Sciatic nerve (tissue), 2 donors: ENCODE results near the gene LRRC8D. TPM values are rescaled to one million over a fixed set of nuclear protein-coding genes. Genes with fewer than 3 reads are reported as not detected.

Experiments
- ATAC-seq: fragments of 200-7000 bp; cut with Tn5 transposase; one replicate; pipeline ENCODE4 v1.9.1; 2020; ENCODE audit warnings: mild to moderate bottlenecking, moderate library complexity
- DNase-seq: peaks from one replicate; pipeline ENCODE4 v3.0.0-alpha.2; 2020; ENCODE audit warnings: low spot score
- intact Hi-C: fragments of 100-400 bp; cut with DNase I; formaldehyde crosslinking; loops from one replicate; pipeline ENCODE4 v1.14.2; 2022
- total RNA-seq: library from RNA; stranded (reverse); fragmentation: NEBNext Ultra II Directional; extraction: Animal tissue kit (Norgen Biotek cat#: 25700); gene quantifications from one replicate; pipeline ENCODE4 v1.2.1, GENCODE V29; 2021
- donor health status: DM: no; HTN: no; CAD: no.
- donor health status: DM: no; HTN: no; CAD: no.

The LRRC8D gene
- total RNA-seq, 1 donor from 2014 or later = 24.2 TPM

DNA sequence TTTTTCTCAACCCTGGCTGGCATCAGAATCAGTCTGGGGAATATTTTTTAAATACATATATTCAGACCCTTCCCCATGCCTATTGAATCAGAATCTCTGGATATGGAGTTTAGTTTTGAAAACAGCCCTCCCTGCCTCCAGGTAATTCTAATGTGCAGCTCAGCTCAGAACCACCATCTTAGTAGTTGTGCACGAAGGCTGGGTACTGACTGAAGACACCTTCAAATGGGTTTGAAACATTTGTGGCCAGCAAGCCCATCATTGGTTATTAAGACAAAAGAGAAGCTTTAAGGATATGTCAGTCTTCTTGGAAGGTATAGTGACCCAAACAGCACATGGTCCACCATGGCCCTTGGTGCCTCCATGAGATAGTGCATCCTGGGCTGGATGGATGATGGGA, 7.1 kb downstream of the LRRC8D start:
- no peak for DNase-seq
- no peak for ATAC-seq
- intact Hi-C loops = no loop called here

DNA sequence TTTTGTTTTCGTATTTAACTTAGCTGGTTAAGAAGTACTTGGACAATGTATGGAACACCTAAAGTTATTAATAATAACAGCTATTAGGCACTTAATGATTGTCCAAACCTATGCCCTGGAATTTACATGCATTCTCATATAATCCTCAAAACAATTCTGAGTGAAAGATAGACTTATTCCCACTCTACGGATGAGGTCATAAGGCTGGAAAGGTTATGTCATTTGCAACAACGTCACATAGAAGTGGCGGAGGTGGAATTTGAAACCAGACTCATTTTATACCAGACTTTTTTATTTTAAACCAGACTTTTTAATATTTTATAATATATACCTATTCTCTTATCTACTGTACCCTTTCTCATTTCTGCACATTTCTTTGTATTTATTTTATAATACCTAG, 8.4 kb downstream of the LRRC8D start:
- DNase-seq (no peak), ATAC-seq (no peak)
- intact Hi-C loops = no loop called here

DNA sequence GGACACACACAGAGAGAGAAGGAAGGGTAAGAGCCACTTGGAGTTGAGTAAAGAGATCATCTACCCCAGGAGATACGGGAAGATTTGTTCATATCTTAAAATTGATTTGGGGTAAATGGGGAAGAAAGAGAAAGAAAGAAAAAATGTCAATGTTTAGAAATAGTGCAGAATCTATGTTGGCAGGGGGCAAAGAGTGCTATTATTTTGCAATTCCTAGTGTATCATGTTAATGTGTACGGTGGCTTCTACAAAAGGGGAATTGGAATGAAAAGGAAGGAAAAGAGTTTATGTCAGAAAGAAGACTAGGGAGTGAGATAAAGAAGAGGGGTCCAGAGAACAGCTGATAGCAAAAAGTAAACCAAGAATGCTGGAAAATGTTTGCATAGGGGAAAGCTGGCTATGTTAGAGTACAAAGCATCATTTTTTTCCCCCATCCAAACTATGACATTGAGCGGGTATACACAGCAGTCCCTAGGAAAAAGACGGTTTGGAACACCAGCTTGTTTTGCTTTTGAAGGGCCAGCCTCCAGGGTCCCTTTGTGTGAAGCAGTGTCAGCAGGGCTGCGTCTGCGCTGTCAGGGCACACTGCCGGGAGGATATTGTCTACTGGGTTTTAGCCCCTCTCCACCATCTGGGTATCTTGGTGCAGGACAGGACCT, 10.8 kb downstream of the LRRC8D start:
- intact Hi-C loops = no loop called here
- ATAC-seq (peak; percentile 7), DNase-seq (no peak)

DNA sequence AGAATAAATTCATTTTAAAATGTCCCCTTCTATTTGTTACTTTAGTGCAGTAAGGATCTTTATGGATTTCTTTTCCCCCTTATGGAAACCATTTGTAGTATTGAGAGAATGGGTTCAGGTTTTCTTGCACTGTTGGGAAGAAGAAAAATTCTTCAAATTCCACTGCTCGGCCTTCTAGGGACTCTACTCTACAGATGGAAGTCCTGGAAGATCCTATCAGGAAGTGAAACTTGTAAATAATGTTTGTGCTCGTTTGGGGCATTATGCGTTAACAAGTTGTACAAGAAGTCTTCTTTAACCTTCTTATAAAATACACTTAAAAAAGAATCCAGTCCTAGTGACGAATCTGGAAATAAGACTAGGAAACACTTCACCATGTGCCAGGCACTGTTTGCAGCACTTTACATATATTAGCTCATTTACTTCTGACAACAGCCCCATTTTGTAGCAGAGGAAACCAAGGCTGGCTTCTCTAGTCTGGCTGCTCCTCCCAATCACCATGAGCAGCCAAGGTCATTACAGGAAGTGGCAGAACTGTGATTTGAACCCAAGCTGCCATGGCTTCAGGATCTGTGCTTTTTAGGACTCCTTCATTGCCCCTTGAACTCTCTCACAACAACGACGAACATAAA, 11.8 kb downstream of the LRRC8D start:
- ATAC-seq (no peak), DNase-seq (no peak)
- intact Hi-C loops = no loop called here

DNA sequence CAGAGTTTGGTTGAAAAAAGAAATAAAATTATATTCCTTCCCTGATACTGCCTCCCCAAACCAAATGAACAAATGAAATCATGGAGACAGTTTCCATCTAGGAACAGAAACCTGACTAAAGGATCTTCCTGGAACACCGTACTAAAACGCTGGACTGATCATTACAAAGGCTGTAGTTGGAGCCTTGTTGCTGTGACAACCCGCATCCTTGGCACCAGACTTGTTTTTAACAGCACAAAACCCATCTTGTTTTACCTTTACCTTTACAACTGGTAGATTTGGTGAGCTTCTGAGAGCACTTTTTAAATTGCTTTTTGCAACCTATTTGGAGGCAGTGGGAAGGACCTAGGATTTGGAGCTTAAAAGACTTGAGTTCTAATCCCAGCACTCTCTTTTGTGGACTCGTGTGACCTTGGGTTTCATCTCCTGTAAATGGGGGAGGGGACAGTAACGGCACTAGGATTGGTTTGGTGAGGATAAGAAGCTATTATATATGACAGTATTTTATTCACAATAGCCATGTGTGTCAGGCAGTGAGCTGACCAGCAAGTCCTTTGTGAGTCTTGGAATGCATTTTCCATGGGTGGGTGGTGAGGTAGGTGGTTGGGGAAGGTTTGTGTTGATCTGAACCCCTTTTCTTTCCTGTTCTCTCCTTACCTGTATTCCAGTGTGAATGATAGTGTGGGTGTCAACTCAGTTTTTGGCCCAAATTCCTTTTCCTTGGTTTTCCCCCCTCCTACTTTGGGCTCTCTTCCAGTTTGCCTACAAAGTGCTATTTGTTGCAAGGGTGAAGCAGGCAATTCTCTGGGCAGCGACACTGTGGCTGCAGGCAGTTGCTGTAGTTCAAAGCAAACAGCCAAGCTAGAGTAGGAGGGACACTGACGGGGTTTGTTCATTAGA, 12.6 kb downstream of the LRRC8D start:
- intact Hi-C loops = no loop called here
- DNase-seq = no peak
- ATAC-seq = peak; percentile 81

DNA sequence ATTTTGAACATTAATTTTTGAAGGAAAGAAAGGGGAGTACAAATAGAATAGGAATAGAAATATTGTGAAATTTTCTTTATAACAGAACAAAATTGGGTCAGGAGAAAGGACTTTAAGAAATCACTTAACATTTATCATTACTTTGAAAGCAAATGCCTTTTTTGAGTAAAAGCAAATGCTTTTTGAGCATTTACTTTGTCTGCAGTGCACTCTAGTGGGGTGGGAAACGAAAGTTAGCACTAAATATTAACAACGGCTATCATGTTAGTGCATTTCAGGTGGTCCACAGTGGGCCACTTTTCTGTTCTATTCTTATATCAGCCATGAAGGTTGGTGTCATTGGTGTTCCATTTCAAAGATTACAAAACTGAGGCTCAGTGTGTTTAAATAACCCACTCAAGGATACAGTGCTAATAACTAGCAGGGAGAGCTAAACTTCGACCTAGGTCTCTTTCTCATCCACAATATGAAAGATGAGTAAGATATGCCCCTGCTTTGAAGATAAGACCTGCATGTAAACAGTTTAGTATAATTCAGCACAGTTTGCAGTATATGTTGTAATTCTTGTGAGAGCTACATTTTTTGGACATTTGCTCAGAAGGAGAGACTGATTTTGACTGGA, 13.4 kb downstream of the LRRC8D start:
- no peak for DNase-seq
- no peak for ATAC-seq
- intact Hi-C loops = no loop called here

DNA sequence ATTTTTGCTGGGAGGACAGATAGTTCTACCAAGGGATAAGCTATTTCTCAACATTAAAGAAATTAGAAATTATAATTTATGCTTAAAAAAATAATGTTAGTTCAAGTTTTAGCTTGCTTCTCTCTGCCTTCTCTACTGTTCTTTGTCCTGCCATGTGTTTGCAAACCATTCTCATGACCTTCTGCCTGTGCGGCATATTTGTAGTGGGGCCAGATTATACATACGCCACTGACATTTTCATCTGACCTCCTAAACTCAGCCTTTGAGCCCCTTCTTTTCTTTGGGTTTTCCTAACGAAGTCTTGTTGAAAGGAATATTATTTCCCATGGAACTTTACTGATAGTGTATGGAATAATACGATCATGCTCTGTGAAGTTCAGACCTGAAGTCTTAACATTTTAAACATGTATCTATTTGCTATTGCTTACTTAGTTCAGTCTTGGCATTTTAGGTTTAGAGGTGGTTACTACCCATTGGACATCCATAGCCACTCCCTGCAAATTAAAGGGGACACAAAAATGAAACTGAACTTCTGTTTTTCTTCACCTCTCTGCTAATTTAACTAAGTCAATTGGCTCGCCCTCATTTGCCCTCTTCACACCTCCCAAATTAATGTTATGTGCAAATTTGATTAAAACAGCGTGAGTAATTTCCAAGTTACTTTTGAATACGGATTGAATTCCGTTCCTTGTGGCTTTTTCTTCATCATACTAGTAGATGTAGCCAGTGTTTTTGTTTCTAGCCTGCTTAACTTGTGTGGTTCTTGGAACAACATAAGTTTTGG, 15.6 kb downstream of the LRRC8D start:
- DNase-seq = no peak
- intact Hi-C loops = no loop called here
- no peak for ATAC-seq

DNA sequence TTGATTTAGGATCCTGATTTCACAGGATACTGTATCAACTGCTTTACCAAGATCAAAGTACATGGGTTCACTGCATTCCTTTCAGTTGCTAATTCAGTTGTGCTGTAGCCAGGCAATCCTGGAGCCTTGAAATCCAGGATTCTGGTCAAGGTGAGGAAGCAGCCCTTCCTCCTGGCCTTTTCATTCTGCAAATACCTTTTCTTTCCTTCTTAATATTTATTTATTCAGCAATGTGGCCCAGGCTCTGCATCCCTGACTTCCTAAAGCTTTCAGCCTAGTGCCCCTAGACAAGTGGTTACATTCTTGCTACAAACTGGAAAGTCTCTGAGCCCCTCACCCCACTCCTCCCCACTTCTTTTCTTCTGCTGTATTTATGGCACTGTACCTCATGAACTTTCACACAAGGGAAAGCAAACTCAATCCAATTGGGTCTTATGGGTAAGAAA, 16.2 kb downstream of the LRRC8D start:
- ATAC-seq (no peak), DNase-seq (no peak)
- intact Hi-C loops = no loop called here

DNA sequence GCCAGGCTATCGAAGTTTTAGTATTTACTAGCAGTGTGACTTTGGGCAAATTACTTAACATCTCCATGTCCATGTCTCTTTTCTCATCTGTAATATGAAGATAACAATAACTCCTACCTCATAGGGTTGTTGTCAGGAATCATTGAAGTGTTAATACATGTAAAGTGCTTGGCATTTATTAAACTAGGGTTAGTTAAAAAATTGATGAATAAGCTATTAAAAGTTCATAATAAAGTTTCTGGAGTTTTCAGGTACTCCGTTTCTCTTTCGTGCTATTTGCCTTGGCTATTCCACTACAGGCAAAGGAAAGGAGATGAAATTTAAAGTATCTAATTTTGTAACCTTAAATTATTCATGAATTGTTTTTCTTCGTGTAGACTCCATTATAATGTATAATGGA, 16.7 kb downstream of the LRRC8D start:
- no peak for DNase-seq
- intact Hi-C loops = no loop called here
- no peak for ATAC-seq

DNA sequence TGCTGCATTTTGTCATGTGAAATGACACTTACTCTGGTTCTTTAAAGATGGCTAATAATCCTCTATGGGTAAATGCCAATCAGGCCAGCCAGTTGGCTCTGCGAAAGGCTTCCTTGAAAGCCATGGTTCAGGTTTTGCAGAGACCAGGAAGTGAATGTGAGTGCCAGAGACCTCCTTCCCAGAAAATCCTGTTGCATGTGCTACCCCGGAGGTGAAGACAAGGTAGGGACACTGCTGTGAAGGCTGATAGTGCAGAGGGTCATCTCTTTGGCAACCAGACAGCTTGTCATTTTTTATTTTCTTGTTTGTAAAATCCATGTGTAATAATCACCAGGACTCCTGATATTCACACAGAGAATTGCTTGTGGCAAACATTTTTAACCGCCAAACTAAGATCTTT, 18.7 kb downstream of the LRRC8D start:
- ATAC-seq = no peak
- no peak for DNase-seq
- intact Hi-C loops = no loop called here

DNA sequence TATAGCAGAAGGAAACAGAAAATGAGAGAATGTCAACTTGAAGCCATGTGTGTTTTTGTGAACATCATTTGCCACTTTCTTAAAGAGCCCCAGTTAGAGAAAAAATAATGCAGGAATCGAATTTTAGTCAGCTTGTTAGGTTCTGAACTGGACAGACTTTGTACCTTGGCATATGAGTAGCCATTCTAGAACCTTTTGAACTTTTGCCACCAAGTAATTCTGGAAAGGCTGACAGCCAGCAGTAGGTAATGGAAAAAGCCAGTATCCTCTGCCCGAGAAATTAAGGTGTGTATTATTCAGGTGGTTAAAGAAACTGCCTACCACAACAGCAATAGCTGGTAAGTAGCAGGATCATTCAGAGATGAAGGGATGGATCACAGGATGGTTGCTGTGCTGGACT, 20.7 kb downstream of the LRRC8D start:
- ATAC-seq (no peak), DNase-seq (no peak)
- intact Hi-C loops = no loop called here

DNA sequence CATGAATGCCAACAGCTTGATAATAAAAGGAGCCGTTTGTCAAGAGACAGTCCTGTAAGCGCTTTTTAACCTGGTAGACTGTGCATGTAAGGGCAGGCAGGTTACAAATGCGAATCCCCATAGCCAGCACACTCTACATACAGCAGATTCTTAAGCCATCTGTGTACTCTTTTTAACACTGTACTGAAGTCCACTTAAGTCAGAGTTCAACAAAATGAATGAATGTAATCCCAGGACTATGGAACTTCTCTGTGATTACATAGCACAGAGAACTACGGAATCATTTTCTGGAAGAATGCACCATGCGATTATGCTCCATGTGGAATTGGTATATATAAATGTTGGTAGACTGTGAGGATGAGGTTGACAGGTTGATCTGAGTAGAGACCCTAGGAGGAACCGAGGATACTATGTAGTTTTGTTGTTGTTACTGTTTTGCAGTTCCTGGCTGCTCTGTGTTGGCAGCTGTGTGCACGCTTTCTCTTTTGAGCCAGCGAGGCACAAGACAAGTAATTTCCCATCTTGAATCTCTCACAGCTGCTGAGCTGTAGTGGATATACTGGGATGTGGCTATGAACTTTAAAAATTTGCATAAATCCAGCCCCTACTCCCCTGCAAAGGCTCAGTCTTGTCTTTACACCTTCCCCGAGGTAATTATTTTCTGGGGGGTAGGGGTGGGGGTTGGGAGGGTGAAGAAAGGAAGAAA, 21.9 kb downstream of the LRRC8D start:
- peak; percentile 58 for ATAC-seq

DNA sequence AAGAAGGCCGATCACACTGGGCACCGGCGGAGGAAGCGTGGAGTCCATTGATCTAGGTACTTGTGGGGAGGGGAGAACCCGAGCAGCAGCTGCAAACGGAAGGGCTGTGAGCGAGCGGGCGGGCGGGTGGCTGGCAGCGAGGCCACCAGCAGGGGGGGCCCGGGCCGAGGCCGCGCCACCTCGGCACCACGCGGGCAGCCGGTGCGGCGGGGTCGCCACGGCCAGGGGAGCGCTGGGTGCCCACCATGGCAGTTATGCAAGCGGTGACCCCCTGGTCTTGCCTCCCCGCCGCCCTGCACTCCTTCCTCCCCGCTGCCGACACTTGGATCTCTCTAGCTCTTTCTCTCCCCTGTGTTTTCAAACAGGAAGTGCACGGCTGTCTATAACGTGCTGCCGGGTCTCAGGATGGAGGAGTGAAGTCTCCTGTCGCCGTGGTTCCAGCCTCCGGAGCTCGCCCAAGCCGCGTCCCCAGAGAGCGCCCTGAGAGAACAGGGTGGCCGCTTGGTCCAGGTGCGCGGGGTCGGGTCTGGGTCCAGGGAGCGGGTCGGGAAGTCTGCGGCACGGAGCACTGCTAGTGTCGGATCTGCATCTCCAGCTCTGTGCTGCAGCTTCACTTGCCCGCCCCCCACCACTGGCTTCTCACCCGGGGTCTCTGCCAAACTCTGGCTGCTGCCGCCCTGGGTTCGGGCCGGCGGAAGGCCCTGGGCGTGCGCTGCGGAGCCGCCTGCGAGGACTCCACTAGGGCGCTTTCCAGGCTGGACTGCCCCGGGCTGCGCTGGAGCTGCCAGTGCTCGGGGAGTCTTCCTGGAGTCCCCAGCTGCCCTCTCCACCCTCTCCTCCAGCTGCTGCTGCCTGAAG, 22.7 kb downstream of the LRRC8D start:
- intact Hi-C loops = no loop called here
- ATAC-seq = peak; percentile 92
- DNase-seq = peak; percentile 82

More for the DNA sequence above, 21.9 kb downstream of the LRRC8D start:
- DNase-seq = no peak
- intact Hi-C loops = no loop called here

DNA sequence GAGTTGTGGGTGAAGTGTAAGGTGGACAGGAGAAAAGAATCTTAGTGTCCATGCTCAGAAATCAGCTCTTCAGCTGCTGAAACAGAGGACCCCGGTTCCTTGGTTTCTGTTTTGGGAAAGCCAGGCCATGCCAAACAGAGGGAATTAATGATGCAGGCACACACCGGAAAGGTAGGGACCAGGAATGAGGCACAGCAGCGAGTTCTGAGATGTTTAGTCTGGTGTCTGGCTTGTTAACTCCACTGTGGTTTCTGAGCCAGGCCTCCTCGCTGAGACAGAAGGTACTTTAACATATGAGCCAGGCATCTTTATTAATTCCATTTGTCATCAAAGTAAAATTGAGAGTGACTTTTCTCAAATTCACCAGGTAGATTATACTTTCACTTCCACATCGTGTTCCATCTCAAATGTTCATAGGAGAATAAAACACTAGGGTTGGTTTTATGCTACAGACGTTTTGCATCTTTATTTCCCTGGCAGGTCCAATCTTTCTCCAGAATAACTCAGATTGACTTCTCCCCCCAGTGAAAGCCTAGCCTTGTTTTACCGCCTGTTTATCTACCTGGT, 23.5 kb downstream of the LRRC8D start:
- DNase-seq (no peak), ATAC-seq (no peak)
- intact Hi-C loops = no loop called here

DNA sequence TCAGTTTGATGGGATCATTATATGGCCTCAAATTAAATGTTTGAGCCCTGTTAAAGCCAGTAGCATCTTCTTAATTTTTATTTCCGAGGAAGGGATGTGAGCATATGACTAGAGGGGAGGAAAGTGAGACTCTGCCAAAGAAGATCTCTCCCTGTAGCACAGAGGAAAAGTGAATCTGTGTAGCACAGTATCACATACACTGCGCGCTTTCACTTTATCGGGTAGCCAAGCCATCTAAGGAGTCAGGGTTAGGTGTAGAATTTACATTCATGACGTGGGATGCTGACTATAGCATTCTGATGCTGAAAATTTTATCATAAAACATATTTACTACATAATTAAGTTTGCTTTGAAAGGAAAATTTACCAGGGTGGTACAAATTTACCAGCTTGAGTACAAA, 24.0 kb downstream of the LRRC8D start:
- intact Hi-C loops = no loop called here
- DNase-seq (no peak), ATAC-seq (no peak)

DNA sequence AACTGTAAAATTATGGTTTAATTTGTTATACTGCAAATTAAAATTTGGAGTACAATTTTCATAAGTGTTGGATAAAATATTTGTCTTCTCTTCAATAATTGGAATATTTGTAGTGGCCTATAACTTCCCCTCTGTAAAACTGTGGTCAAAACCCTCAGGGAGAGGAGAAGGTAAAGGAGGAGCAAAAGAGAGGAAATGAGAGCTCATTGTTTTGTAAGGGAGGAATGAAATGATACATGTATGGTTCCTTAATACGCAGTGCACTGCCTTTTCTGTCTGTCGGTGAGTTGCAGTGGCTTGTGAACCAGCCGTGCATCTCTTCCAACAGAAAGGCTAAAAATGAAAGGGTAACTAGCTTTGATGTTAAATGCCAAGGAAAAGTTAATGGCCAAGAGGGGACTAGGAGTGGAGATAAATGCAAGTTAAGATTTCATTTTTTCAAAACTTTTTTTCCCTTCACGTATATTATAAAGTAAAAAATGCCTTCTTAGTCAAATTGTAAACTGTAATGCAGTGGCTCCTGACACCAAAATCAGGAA, 26.4 kb downstream of the LRRC8D start:
- DNase-seq (no peak), ATAC-seq (no peak)
- intact Hi-C loops = no loop called here
